A549 (cell line): ENCODE data around the gene CENPE.

Experiments
- CTCF ChIP-seq: fragments of >200 bp; sonication (Bioruptor Twin); formaldehyde crosslinking; IDR thresholded peaks from 3 replicates; pipeline ENCODE4 v1.5.1; 2016
- EP300 ChIP-seq, 2 experiments: fragments of >200 bp; sonication (Bioruptor Twin); formaldehyde crosslinking; IDR thresholded peaks; 2 replicates in 1 of 2; 3 replicates in 1 of 2; pipeline ENCODE4 v1.6.1; 2016 to 2017
- HMGXB4 ChIP-seq: fragments of 250-450 bp; sonication (Bioruptor Pico); IDR thresholded peaks from 2 replicates; pipeline ENCODE4 v1.5.0; 2021; ENCODE audit warnings: mild to moderate bottlenecking, moderate library complexity, borderline replicate concordance
- POLR2A ChIP-seq: IDR thresholded peaks from 2 replicates; pipeline ENCODE4 v1.6.1; 2012; ENCODE audit warnings: mild to moderate bottlenecking, low read length
- RCOR1 ChIP-seq: fragments of 150-350 bp; IDR thresholded peaks from 2 replicates; pipeline ENCODE4 v1.6.1; 2014; ENCODE audit warnings: antibody characterized with exemption, low read length, low read depth
- SMC3 ChIP-seq: fragments of >200 bp; sonication (Bioruptor Twin); formaldehyde crosslinking; IDR thresholded peaks from 3 replicates; pipeline ENCODE4 v1.6.1; 2018; ENCODE audit warnings: inconsistent platforms
- TF ChIP-seq, protein P1 (sequence below): fragments of 450-650 bp; IDR thresholded peaks from 2 replicates; pipeline ENCODE4 v1.6.1; 2014; ENCODE audit warnings: antibody characterized with exemption

DNA sequence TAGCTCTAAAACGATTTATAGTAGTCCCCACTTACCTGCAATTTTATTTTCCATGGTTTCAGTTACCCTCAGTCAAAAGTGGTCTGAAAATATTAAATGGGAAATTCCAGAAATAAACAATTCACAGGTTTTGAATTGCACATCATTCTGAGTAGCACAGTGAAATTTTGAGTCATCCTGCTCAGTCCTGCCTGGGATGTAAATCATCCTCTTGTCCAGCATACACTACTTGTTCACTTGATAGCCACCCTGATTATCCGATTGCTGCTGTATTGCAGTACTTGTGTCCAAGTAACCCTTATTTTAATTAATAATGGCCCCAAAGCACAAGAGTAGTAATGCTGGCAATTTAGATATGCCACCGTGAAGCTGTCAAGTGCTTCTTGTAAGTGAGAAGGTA is 75.0 kb downstream of the CENPE start:
- TF ChIP-seq EP300 (IDR thresholded peaks at IDR 0.05): no peak
- no peak for TF ChIP-seq POLR2A
- TF ChIP-seq, protein P1, sequence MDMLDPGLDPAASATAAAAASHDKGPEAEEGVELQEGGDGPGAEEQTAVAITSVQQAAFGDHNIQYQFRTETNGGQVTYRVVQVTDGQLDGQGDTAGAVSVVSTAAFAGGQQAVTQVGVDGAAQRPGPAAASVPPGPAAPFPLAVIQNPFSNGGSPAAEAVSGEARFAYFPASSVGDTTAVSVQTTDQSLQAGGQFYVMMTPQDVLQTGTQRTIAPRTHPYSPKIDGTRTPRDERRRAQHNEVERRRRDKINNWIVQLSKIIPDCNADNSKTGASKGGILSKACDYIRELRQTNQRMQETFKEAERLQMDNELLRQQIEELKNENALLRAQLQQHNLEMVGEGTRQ: no peak
- no peak for TF ChIP-seq HMGXB4 (CRISPR knock-in tag)
- TF ChIP-seq CTCF: no peak
- no peak for TF ChIP-seq RCOR1
- TF ChIP-seq SMC3: no peak
